Gastroesophageal sphincter (tissue), 3 donors: ENCODE data around the gene KYAT1.

Experiments
- CTCF ChIP-seq, 4 experiments: fragments of 200-600 bp in 2 of 4; fragments of 450-650 bp in 2 of 4; sonication (generic) in 1 of 4; IDR thresholded peaks; one replicate each; pipeline ENCODE4 v1.5.1; 2017 to 2019; ENCODE audit warnings: antibody characterized with exemption in 4 of 4, mild to moderate bottlenecking in 2 of 4, moderate library complexity in 2 of 4
- POLR2AphosphoS5 ChIP-seq: sonication (generic); formaldehyde crosslinking; IDR thresholded peaks from one replicate; pipeline ENCODE4 v1.6.1; 2017; ENCODE audit warnings: antibody characterized with exemption

DNA sequence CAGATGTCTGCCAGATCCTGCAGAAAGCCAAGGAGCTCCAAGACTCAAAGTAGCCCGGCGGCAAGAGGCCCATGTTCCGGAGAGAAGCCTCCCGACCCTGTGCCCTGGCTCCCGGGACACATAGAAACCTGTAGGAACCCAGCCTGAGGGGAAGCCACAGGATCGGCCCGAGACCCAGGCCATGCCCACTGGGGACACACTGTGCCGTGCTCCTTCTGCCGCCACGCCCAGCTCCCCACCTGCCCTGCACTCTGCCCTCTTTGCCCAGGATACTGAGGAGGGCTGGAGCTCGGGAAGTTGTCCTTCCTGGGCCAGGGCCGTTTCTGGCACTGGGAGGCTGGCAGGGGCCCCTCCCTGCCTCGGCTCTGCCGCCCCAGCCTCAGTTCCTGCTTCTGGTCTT, 73.9 kb downstream of the KYAT1 start:
- TF ChIP-seq CTCF (IDR thresholded peaks at IDR 0.05) (no peak), POLR2AphosphoS5 (no peak)
